HepG2 (cell line): ENCODE measurements around the gene ISG20L2. TPM values are rescaled to one million over a fixed set of nuclear protein-coding genes. Genes with fewer than 3 reads are reported as not detected.

ENCODE experiments used
- CTCF ChIP-seq: sonication (generic); formaldehyde crosslinking; IDR thresholded peaks from 2 replicates; pipeline ENCODE4 v1.5.0; 2020; ENCODE audit warnings: mild to moderate bottlenecking, missing genetic modification reagents, moderate library complexity
- FOXP1 ChIP-seq, 2 experiments: fragments of 450-650 bp in 1 of 2; IDR thresholded peaks; 2 replicates each; pipeline ENCODE4 v1.6.1; 2017 to 2018; ENCODE audit warnings: antibody characterized with exemption in 1 of 2
- PRDM15 ChIP-seq: sonication (generic); formaldehyde crosslinking; IDR thresholded peaks from 2 replicates; pipeline ENCODE4 v1.4.0; 2020; ENCODE audit warnings: missing genetic modification reagents
- REST ChIP-seq, 2 experiments: IDR thresholded peaks; 2 replicates each; pipeline ENCODE4 v1.6.1; 2011 to 2012; ENCODE audit warnings: low read length in 2 of 2, borderline replicate concordance in 1 of 2, low read depth in 1 of 2, mild to moderate bottlenecking in 1 of 2, moderate library complexity in 1 of 2
- SOX6 ChIP-seq, 2 experiments: fragments of 450-650 bp in 1 of 2; sonication (generic) in 1 of 2; formaldehyde crosslinking in 1 of 2; IDR thresholded peaks; 2 replicates each; pipeline versions ENCODE4 v1.4.0 to v1.6.1; 2017 to 2020; ENCODE audit warnings: antibody characterized with exemption in 1 of 2, mild to moderate bottlenecking in 1 of 2, missing genetic modification reagents in 1 of 2
- SUZ12 ChIP-seq: fragments of 150-350 bp; IDR thresholded peaks from 2 replicates; pipeline ENCODE4 v1.6.1; 2014; ENCODE audit warnings: low read depth, low read length
- TMF1 ChIP-seq: sonication (generic); formaldehyde crosslinking; IDR thresholded peaks from 2 replicates; pipeline ENCODE4 v1.8.1; 2022; ENCODE audit warnings: low read depth, missing genetic modification reagents
- ZHX2 ChIP-seq, 2 experiments: sonication (generic) in 1 of 2; formaldehyde crosslinking in 1 of 2; IDR thresholded peaks; 2 replicates each; pipeline versions ENCODE4 v1.6.1 to v1.9.0; 2014 to 2022; ENCODE audit warnings: antibody characterized with exemption in 1 of 2, borderline replicate concordance in 1 of 2, inconsistent platforms in 1 of 2, low read depth in 1 of 2, missing genetic modification reagents in 1 of 2
- ZNF335 ChIP-seq: sonication (generic); formaldehyde crosslinking; IDR thresholded peaks from 2 replicates; pipeline ENCODE4 v1.4.0; 2020; ENCODE audit warnings: missing genetic modification reagents
- ZNF354B ChIP-seq: sonication (generic); formaldehyde crosslinking; IDR thresholded peaks from 2 replicates; pipeline ENCODE4 v1.8.0; 2022; ENCODE audit warnings: mild to moderate bottlenecking, missing genetic modification reagents
- ZNF761 ChIP-seq: sonication (generic); formaldehyde crosslinking; conservative IDR thresholded peaks from 2 replicates; pipeline ENCODE4 v1.4.0; 2020; ENCODE audit warnings: mild to moderate bottlenecking, missing genetic modification reagents
- polyA plus RNA-seq, 8 experiments: library from polyadenylated mRNA; depleted of rRNA in 3 of 8; stranded (reverse) in 7 of 8; unstranded in 1 of 8; fragments of >200 nt; fragmentation: Illumina TruSeq in 4 of 8; extraction: Trizol in 4 of 8; gene quantifications; 2 replicates each; pipeline versions ENCODE4 v1.2.1 to v1.2.3, GENCODE V29; 2011 to 2016; ENCODE audit warnings: low read depth in 4 of 8, missing spikeins in 1 of 8, mixed read lengths in 1 of 8; ENCODE audit not compliant: insufficient read depth in 1 of 8
- total RNA-seq, 5 experiments: library from RNA; depleted of rRNA; stranded (reverse); fragments of >200 nt; fragmentation: Illumina TruSeq; extraction: Trizol; gene quantifications; 2 replicates each; pipeline ENCODE4 v1.2.3, GENCODE V29; 2016; ENCODE audit warnings: low read depth in 1 of 5

The ISG20L2 gene
- total and polyA plus RNA-seq, 2 of the 13 experiments (the other 11 are each of a cell fraction or from before 2014, with no cell fraction given) = 19.8 to 21.3 TPM

- TF ChIP-seq REST (IDR thresholded peaks at IDR 0.05; ENCODE audit: borderline replicate concordance in 1 of 2, low read depth in 1 of 2, low read length in 2 of 2) (no peak), TMF1 (CRISPR knock-in tag) (no peak), ZNF761 (CRISPR knock-in tag) (0 out of 2 replicates have a peak, but pooled peaks have one; percentile 28), ZHX2 (IDR thresholded peaks at IDR 0.05; ENCODE audit: low read depth) (no peak), ZHX2 (CRISPR knock-in tag; IDR thresholded peaks at IDR 0.05; ENCODE audit: borderline replicate concordance) (no peak), PRDM15 (CRISPR knock-in tag) (no peak), CTCF (peak; percentile 30), ZNF354B (CRISPR knock-in tag) (no peak), SUZ12 (no peak), FOXP1 (IDR thresholded peaks at IDR 0.05) (no peak), FOXP1 (CRISPR knock-in tag; IDR thresholded peaks at IDR 0.05) (no peak), ZNF335 (CRISPR knock-in tag) (no peak), SOX6 (IDR thresholded peaks at IDR 0.05) (no peak), SOX6 (CRISPR knock-in tag; IDR thresholded peaks at IDR 0.05) (no peak)
Observed at GRCh38 chr1:156766298-156767100, 37.9 kb upstream of the ISG20L2 start (continued).
